Lower leg skin (tissue), 3 donors: ENCODE data around the gene NFASC.

Source experiments
- CTCF ChIP-seq, 3 donors: fragments of 450-650 bp; IDR thresholded peaks; one replicate each; pipeline ENCODE4 v1.5.1; 2016; ENCODE audit warnings: antibody characterized with exemption in 3 of 3, mild to moderate bottlenecking in 3 of 3, moderate library complexity in 2 of 3
- POLR2A ChIP-seq, 2 donors: fragments of 450-650 bp; IDR thresholded peaks; one replicate each; pipeline ENCODE4 v1.6.1; 2016 to 2017; ENCODE audit warnings: antibody characterized with exemption in 2 of 2, mild to moderate bottlenecking in 1 of 2, moderate library complexity in 1 of 2

GRCh38 chr1:204829133-204829825, 41.4 kb upstream of the NFASC start:
- TF ChIP-seq POLR2A (IDR thresholded peaks at IDR 0.05): no peak
- no peak for TF ChIP-seq CTCF (IDR thresholded peaks at IDR 0.05)
